OCI-LY1 (cell line): ENCODE data around the gene LIF.
"Not testable (repeated sequence)": the region's sequence is repeated elsewhere in the genome, so short reads cannot be mapped to it uniquely, and the experiment has no call there.

ENCODE experiments used
- H2AFZ ChIP-seq: fragments of 200-600 bp; sonication (generic), shearing (Covaris generic); 2 replicates; pipeline ENCODE4 v1.6.0; 2014; ENCODE audit warnings: antibody characterized with exemption, mild to moderate bottlenecking, low read length
- H3F3A ChIP-seq: fragments of 200-600 bp; sonication (generic), shearing (Covaris generic); 2 replicates; pipeline ENCODE4 v1.6.0; 2014; ENCODE audit warnings: mild to moderate bottlenecking, antibody characterized with exemption, low read length, moderate library complexity; ENCODE audit not compliant: insufficient read depth
- H3K27ac ChIP-seq: fragments of 200-600 bp; sonication (generic); 2 replicates; pipeline ENCODE4 v1.5.1; 2014; ENCODE audit warnings: low read length, mixed run types, mild to moderate bottlenecking, low read depth; ENCODE audit not compliant: poor library complexity, severe bottlenecking
- H3K27me3 ChIP-seq: fragments of 200-600 bp; sonication (generic); 2 replicates; pipeline ENCODE4 v1.6.0; 2014; ENCODE audit warnings: antibody characterized with exemption, mild to moderate bottlenecking, low read length, moderate library complexity; ENCODE audit not compliant: insufficient read depth
- H3K36me3 ChIP-seq: fragments of 200-600 bp; sonication (generic); 2 replicates; pipeline ENCODE4 v1.6.1; 2014; ENCODE audit warnings: mild to moderate bottlenecking, antibody characterized with exemption, low read length, moderate library complexity, mixed read lengths; ENCODE audit not compliant: insufficient read depth
- H3K4me1 ChIP-seq: fragments of 200-600 bp; sonication (generic); 2 replicates; pipeline ENCODE4 v1.5.1; 2014; ENCODE audit warnings: mild to moderate bottlenecking, low read length, moderate library complexity; ENCODE audit not compliant: insufficient read depth, severe bottlenecking
- H3K4me2 ChIP-seq: fragments of 200-600 bp; sonication (generic), shearing (Covaris generic); 2 replicates; pipeline ENCODE4 v1.6.1; 2014; ENCODE audit warnings: low read length
- H3K4me3 ChIP-seq: fragments of 200-600 bp; sonication (generic); 2 replicates; pipeline ENCODE4 v1.5.1; 2014; ENCODE audit warnings: low read length, low read depth, mild to moderate bottlenecking, mixed read lengths; ENCODE audit not compliant: poor library complexity, severe bottlenecking
- H3K79me2 ChIP-seq: fragments of 200-600 bp; shearing (Covaris generic); 2 replicates; pipeline ENCODE4 v1.6.1; 2016; ENCODE audit warnings: mixed run types, low read length, mixed read lengths; ENCODE audit not compliant: insufficient read depth
- H3K9ac ChIP-seq: fragments of 200-600 bp; sonication (generic), shearing (Covaris generic); 2 replicates; pipeline ENCODE4 v1.6.1; 2014; ENCODE audit warnings: mild to moderate bottlenecking, low read length, mixed read lengths
- H3K9me2 ChIP-seq: fragments of 200-600 bp; sonication (generic), shearing (Covaris generic); 2 replicates; pipeline ENCODE4 v1.6.1; 2014; ENCODE audit warnings: low read depth, mild to moderate bottlenecking, low read length, mixed read lengths
- H3K9me3 ChIP-seq: fragments of 200-600 bp; shearing (Covaris generic); 2 replicates; pipeline ENCODE4 v1.6.1; 2014; ENCODE audit warnings: low read length, mixed read lengths
- H4K20me1 ChIP-seq: fragments of 200-600 bp; sonication (generic), shearing (Covaris generic); 2 replicates; pipeline ENCODE4 v1.6.0; 2016; ENCODE audit warnings: mild to moderate bottlenecking, low read length; ENCODE audit not compliant: insufficient read depth
- EZH2 ChIP-seq: fragments of 200-600 bp; sonication (generic), shearing (Covaris generic); IDR thresholded peaks from 2 replicates; pipeline ENCODE4 v1.8.0; 2017; ENCODE audit warnings: borderline replicate concordance, mixed run types, mild to moderate bottlenecking, antibody characterized with exemption, low read length, moderate library complexity, mixed read lengths
- TF ChIP-seq, protein P1 (sequence below): fragments of 200-600 bp; sonication (generic), shearing (Covaris generic); IDR thresholded peaks from 2 replicates; pipeline ENCODE4 v1.5.1; 2017; ENCODE audit warnings: mild to moderate bottlenecking, antibody characterized with exemption, low read length, moderate library complexity, mixed read lengths

LIF gene

DNA sequence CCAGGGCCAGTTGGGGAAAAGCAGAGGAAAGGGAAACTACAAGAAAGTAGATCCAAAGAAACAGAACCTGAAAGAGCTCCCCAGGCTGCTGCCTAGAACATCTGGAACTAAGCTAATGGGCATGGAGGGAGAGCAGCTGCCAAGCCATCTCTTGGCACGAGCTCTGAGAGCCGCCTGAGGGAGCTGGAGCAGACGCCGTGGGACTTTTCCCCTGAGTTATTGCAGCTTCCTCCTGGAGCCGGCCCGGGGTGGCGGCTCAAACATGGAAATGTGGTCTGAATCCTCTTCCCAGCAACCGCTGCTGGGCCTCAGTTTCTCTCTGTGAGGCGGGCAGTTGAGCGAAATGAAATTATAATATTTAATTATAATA, 41.8 kb downstream of the LIF start:
- TF ChIP-seq, protein P1, sequence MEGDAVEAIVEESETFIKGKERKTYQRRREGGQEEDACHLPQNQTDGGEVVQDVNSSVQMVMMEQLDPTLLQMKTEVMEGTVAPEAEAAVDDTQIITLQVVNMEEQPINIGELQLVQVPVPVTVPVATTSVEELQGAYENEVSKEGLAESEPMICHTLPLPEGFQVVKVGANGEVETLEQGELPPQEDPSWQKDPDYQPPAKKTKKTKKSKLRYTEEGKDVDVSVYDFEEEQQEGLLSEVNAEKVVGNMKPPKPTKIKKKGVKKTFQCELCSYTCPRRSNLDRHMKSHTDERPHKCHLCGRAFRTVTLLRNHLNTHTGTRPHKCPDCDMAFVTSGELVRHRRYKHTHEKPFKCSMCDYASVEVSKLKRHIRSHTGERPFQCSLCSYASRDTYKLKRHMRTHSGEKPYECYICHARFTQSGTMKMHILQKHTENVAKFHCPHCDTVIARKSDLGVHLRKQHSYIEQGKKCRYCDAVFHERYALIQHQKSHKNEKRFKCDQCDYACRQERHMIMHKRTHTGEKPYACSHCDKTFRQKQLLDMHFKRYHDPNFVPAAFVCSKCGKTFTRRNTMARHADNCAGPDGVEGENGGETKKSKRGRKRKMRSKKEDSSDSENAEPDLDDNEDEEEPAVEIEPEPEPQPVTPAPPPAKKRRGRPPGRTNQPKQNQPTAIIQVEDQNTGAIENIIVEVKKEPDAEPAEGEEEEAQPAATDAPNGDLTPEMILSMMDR: no peak
- TF ChIP-seq EZH2: no peak
- H2AFZ ChIP-seq: no peak overlapping the region
- H3K36me3 ChIP-seq: no peaks in the 10 kb centered on the region
- H3K9me3 ChIP-seq: no peaks in the 10 kb centered on the region
- no peaks in the 10 kb centered on the region for H3K4me1 ChIP-seq
- no peak overlapping the region for H3K4me3 ChIP-seq
- H3F3A ChIP-seq: no peaks in the 10 kb centered on the region
- no peak overlapping the region for H3K4me2 ChIP-seq
- H3K9me2 ChIP-seq: no peaks in the 10 kb centered on the region
- no peaks in the 10 kb centered on the region for H4K20me1 ChIP-seq
- no peak overlapping the region for H3K27ac ChIP-seq
- no peaks in the 10 kb centered on the region for H3K79me2 ChIP-seq
- no peaks in the 10 kb centered on the region for H3K27me3 ChIP-seq
- no peak overlapping the region for H3K9ac ChIP-seq

- Histone ChIP-seq H4K20me1 (no peaks in the 10 kb centered on the region), H3K27ac (no peak overlapping the region), H3K9ac (no peak overlapping the region), H3K27me3 (no peaks in the 10 kb centered on the region), H3K9me2 (no peaks in the 10 kb centered on the region), H3K4me3 (no peak overlapping the region), H3K79me2 (no peaks in the 10 kb centered on the region), H3K9me3 (no peaks in the 10 kb centered on the region), H3K4me2 (no peak overlapping the region), H3F3A (no peaks in the 10 kb centered on the region), H3K36me3 (no peaks in the 10 kb centered on the region), H3K4me1 (no peaks in the 10 kb centered on the region), H2AFZ (no peak overlapping the region)
- TF ChIP-seq, protein P1: no peak
- TF ChIP-seq EZH2: no peak
Measured at GRCh38 chr22:30204015-30204741, 42.4 kb downstream of the LIF start.

DNA sequence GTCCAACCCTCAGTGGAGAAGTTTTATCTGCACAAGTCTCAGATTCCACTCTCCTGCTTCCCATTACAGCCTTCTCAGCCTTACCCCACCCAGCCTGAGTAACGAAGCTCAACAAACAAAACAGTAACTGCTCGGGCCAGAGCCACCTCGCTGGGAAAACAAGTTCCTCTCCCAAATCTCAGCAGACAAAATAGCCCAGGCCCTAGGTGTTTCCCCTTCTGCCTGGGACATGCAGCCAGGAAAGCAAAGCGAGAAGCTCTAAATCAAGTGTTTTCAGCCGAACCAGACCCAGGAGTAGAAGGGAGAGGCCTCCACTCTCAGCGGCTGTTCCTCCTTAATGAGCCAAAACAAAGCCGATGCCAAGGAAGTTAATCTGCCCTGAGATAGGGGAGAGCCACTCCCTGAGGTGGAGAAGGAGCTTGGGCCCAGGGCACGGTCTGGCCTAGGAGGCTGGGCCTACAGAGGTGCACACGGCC, 44.0 kb downstream of the LIF start:
- Histone ChIP-seq H3K9ac (no peak overlapping the region), H3K27ac (no peak overlapping the region), H3K79me2 (no peaks in the 10 kb centered on the region), H3K36me3 (no peaks in the 10 kb centered on the region), H3K9me3 (no peaks in the 10 kb centered on the region), H3K4me2 (no peak overlapping the region), H3K9me2 (no peaks in the 10 kb centered on the region), H2AFZ (no peak overlapping the region), H4K20me1 (no peaks in the 10 kb centered on the region), H3K4me1 (no peaks in the 10 kb centered on the region), H3K4me3 (no peak overlapping the region), H3K27me3 (no peaks in the 10 kb centered on the region), H3F3A (no peaks in the 10 kb centered on the region)
- no peak for TF ChIP-seq EZH2

DNA sequence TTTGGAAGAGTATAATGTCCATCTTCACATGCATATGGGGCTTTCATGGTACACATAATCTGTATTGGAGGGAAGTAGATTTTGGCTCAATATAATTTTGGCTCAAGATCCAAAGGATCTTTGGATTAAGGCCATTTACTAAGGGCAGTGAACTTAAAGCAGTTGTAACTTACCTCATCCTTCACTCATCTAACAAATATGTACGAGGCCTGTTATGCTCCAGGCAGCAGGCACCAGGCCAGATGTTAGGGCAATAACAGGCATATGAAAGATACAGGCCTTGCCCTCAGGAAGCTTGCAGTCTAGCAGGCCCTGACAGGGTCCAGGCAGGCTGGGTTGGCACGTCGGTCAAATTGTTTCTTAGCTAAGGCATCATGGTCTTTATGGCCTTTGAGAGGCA, 44.6 kb downstream of the LIF start:
- no peaks in the 10 kb centered on the region for H3K4me1 ChIP-seq
- H3K4me3 ChIP-seq: no peak overlapping the region
- H2AFZ ChIP-seq: no peak overlapping the region
- no peaks in the 10 kb centered on the region for H3K79me2 ChIP-seq
- no peaks in the 10 kb centered on the region for H3K9me2 ChIP-seq
- no peaks in the 10 kb centered on the region for H3K9me3 ChIP-seq
- H3K9ac ChIP-seq: no peak overlapping the region
- H3K4me2 ChIP-seq: no peak overlapping the region
- no peaks in the 10 kb centered on the region for H3K36me3 ChIP-seq
- no peaks in the 10 kb centered on the region for H3K27me3 ChIP-seq
- H3K27ac ChIP-seq: no peak overlapping the region
- TF ChIP-seq, protein P1: no peak
- no peak for TF ChIP-seq EZH2
- no peaks in the 10 kb centered on the region for H4K20me1 ChIP-seq
- H3F3A ChIP-seq: no peaks in the 10 kb centered on the region

GRCh38 chr22:30200905-30201304, 45.7 kb downstream of the LIF start:
- H3K9ac ChIP-seq, H3K4me3 ChIP-seq, H2AFZ ChIP-seq, H3K4me2 ChIP-seq, H3K9me3 ChIP-seq, H3K27me3 ChIP-seq, H3K36me3 ChIP-seq, H4K20me1 ChIP-seq, H3K9me2 ChIP-seq, H3K4me1 ChIP-seq, H3K79me2 ChIP-seq, H3F3A ChIP-seq, H3K27ac ChIP-seq: not testable (repeated sequence)
